GM21619 (cell line): Measurements from ENCODE around the gene HUS1.
"Not testable (repeated sequence)": the region's sequence is repeated elsewhere in the genome, so short reads cannot be mapped to it uniquely, and the experiment has no call there.

Experiments used
- ATAC-seq: cut with Tn5 transposase; IDR thresholded peaks from one replicate; pipeline ENCODE4 v1.9.1; 2021; ENCODE audit not compliant: unreplicated experiment

HUS1 gene

GRCh38 chr7:47980648-47981047, 1.2 kb upstream of the HUS1 start:
- ATAC-seq: not testable (repeated sequence)

GRCh38 chr7:47979832-47980181, 392 bp upstream of the HUS1 start:
- no peak for ATAC-seq

GRCh38 chr7:47978790-47979144, 648 bp downstream of the HUS1 start:
- ATAC-seq: no peak

- no peak for ATAC-seq
These were observed 5.7 kb downstream of the HUS1 start for GRCh38 chr7:47973739-47974138.

- ATAC-seq: no peak
These were observed 8.7 kb downstream of the HUS1 start for GRCh38 chr7:47970761-47971160.

GRCh38 chr7:47968847-47969774, 10.3 kb downstream of the HUS1 start:
- ATAC-seq: peak; percentile 81

- no peak for ATAC-seq
These were observed 11.7 kb downstream of the HUS1 start for GRCh38 chr7:47967708-47968107.

- ATAC-seq: no peak
These were observed 12.3 kb downstream of the HUS1 start for GRCh38 chr7:47967123-47967522.

GRCh38 chr7:47965456-47965855, 14.0 kb downstream of the HUS1 start:
- ATAC-seq: no peak

GRCh38 chr7:47962262-47962661, 17.2 kb downstream of the HUS1 start:
- ATAC-seq: no peak

- no peak for ATAC-seq
These were observed 22.3 kb downstream of the HUS1 start for GRCh38 chr7:47957156-47957555.

- ATAC-seq: no peak
These were observed 23.2 kb downstream of the HUS1 start for GRCh38 chr7:47956220-47956619.

- ATAC-seq: peak; percentile 47
These were observed 25.0 kb downstream of the HUS1 start for GRCh38 chr7:47954231-47954911.

- ATAC-seq: peak; percentile 42
These were observed 25.6 kb downstream of the HUS1 start for GRCh38 chr7:47953822-47954221.

GRCh38 chr7:47952224-47952623, 27.2 kb downstream of the HUS1 start:
- ATAC-seq: no peak

- ATAC-seq: no peak
These were observed 28.0 kb downstream of the HUS1 start for GRCh38 chr7:47951374-47951773.

GRCh38 chr7:47950714-47951113, 28.7 kb downstream of the HUS1 start:
- ATAC-seq: no peak

GRCh38 chr7:47949703-47950102, 29.7 kb downstream of the HUS1 start:
- ATAC-seq: no peak

- ATAC-seq: no peak
These were observed 31.1 kb downstream of the HUS1 start, which contains the start of gene PKD1L1 for GRCh38 chr7:47948141-47948790. PKD1L1 (minus strand) TSS chr7:47948466; CDS start chr7:47948440, 26 bp downstream.

GRCh38 chr7:47947355-47947749, 32.1 kb downstream of the HUS1 start:
- no peak for ATAC-seq

GRCh38 chr7:47946581-47947354, 32.6 kb downstream of the HUS1 start:
- ATAC-seq: no peak
